Measurements from ENCODE around the gene ARMC5.

GRCh38 chr16:31480851-31481536, 21.7 kb downstream of the ARMC5 start:
- no peak for TF ChIP-seq EP300 (IDR thresholded peaks at IDR 0.05)
- no peak for TF ChIP-seq CTCF (IDR thresholded peaks at IDR 0.05)
- TF ChIP-seq POLR2A (IDR thresholded peaks at IDR 0.05): no peak
